ENCODE measurements around the gene NXF1. TPM values are rescaled to one million over a fixed set of nuclear protein-coding genes. Genes with fewer than 3 reads are reported as not detected.

The NXF1 gene
- total and polyA plus RNA-seq, 2 of the 13 experiments (the other 11 are each of a cell fraction or from before 2014, with no cell fraction given), result 30.4 to 30.9 TPM

GRCh38 chr11:62786318-62787004, 18.8 kb downstream of the NXF1 start (continued):
- no peak for TF ChIP-seq ZNF235 (CRISPR knock-in tag; IDR thresholded peaks at IDR 0.05; ENCODE audit: borderline replicate concordance)
- no peak for TF ChIP-seq HIVEP1 (CRISPR knock-in tag; IDR thresholded peaks at IDR 0.05)
- TF ChIP-seq ZBTB1 (CRISPR knock-in tag; IDR thresholded peaks at IDR 0.05; ENCODE audit: borderline replicate concordance), result no peak
- TF ChIP-seq ZNF253 (CRISPR knock-in tag; IDR thresholded peaks at IDR 0.05; ENCODE audit: borderline replicate concordance), result no peak
- TF ChIP-seq ELK4 (CRISPR knock-in tag; IDR thresholded peaks at IDR 0.05; ENCODE audit: borderline replicate concordance), result no peak
- no peak for TF ChIP-seq BCLAF1 (IDR thresholded peaks at IDR 0.05)
- TF ChIP-seq ZNF660 (CRISPR knock-in tag; IDR thresholded peaks at IDR 0.05; ENCODE audit: borderline replicate concordance, low read depth), result no peak
- no peak for TF ChIP-seq JARID2 (CRISPR knock-in tag; IDR thresholded peaks at IDR 0.05; ENCODE audit: insufficient replicate concordance)
- no peak for TF ChIP-seq ZHX2 (IDR thresholded peaks at IDR 0.05; ENCODE audit: low read depth)
- TF ChIP-seq ZHX2 (CRISPR knock-in tag; IDR thresholded peaks at IDR 0.05; ENCODE audit: borderline replicate concordance), result no peak; the same call in 1 of the 2 replicates
- TF ChIP-seq PRMT3 (CRISPR knock-in tag; IDR thresholded peaks at IDR 0.05; ENCODE audit: borderline replicate concordance, low read depth), result no peak
- TF ChIP-seq ZNF770 (CRISPR knock-in tag; IDR thresholded peaks at IDR 0.05), result peak; percentile 64; the same call in 1 of the 2 replicates
- TF ChIP-seq IKZF5 (CRISPR knock-in tag; IDR thresholded peaks at IDR 0.05), result peak; percentile 37; the same call in 1 of the 2 replicates
- no peak; the same call in 1 of the 2 replicates for TF ChIP-seq KDM5A (IDR thresholded peaks at IDR 0.05; ENCODE audit: borderline replicate concordance, low read length)
